Fibroblast of lung (primary cell): ENCODE data around the gene ST6GALNAC4.

ENCODE experiments used
- EZH2 ChIP-seq: IDR thresholded peaks from 2 replicates; pipeline ENCODE4 v1.5.1; 2012; ENCODE audit warnings: low read length, control low read depth, mild to moderate bottlenecking; ENCODE audit errors: missing control alignments
- TF ChIP-seq, protein P1 (sequence below), 2 donors: IDR thresholded peaks in 1 of 2; conservative IDR thresholded peaks in 1 of 2; 1 replicate in 1 of 2; 2 replicates in 1 of 2; pipeline ENCODE4 v1.5.1; 2011 to 2012; ENCODE audit warnings: low read length in 2 of 2, control low read depth in 1 of 2, inconsistent platforms in 1 of 2, low read depth in 1 of 2, mild to moderate bottlenecking in 1 of 2

DNA sequence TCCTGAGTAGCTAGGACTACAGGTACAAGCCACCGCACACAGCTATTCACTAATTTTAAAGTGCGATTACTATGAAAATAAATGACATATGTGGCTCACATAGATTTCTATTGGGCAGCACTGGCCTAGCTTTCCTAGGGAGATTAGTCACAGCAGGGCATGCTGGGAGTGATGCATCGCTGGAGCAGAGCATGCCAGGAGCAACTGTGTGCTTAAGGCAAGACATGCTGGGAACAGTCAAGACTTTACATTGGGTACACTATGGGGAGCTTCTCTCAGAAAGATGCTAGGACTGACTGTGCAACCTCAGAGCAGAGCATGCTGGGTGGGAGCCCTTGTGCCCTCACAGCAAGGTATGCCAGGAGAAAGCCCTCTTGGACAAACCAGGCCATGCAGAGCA lies 26.8 kb downstream of the ST6GALNAC4 start:
- TF ChIP-seq, protein P1, sequence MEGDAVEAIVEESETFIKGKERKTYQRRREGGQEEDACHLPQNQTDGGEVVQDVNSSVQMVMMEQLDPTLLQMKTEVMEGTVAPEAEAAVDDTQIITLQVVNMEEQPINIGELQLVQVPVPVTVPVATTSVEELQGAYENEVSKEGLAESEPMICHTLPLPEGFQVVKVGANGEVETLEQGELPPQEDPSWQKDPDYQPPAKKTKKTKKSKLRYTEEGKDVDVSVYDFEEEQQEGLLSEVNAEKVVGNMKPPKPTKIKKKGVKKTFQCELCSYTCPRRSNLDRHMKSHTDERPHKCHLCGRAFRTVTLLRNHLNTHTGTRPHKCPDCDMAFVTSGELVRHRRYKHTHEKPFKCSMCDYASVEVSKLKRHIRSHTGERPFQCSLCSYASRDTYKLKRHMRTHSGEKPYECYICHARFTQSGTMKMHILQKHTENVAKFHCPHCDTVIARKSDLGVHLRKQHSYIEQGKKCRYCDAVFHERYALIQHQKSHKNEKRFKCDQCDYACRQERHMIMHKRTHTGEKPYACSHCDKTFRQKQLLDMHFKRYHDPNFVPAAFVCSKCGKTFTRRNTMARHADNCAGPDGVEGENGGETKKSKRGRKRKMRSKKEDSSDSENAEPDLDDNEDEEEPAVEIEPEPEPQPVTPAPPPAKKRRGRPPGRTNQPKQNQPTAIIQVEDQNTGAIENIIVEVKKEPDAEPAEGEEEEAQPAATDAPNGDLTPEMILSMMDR (conservative IDR thresholded peaks at IDR 0.05 in 1 of 2, IDR thresholded peaks at IDR 0.05 in 1 of 2; ENCODE audit: low read depth in 1 of 2, low read length in 2 of 2), result no peak
- no peak for TF ChIP-seq EZH2
